RWPE2 (cell line): ENCODE measurements around the gene SSH2.

Source experiments
- ATAC-seq: fragments of 200-7000 bp; cut with Tn5 transposase; 3 replicates; pipeline ENCODE4 v1.9.1; 2021; ENCODE audit warnings: low read depth
- DNase-seq: peaks from one replicate; pipeline ENCODE4 v3.0.0-alpha.2; 2020; ENCODE audit warnings: low spot score
- H3K27ac ChIP-seq: fragments of 450-650 bp; 2 replicates; pipeline ENCODE4 v1.5.1; 2017; ENCODE audit warnings: mild to moderate bottlenecking; ENCODE audit not compliant: poor library complexity, severe bottlenecking
- H3K27me3 ChIP-seq: fragments of 250-450 bp; sonication (Bioruptor Pico); 2 replicates; pipeline ENCODE4 v1.5.1; 2021; ENCODE audit warnings: mild to moderate bottlenecking, moderate library complexity; ENCODE audit not compliant: insufficient read depth, poor library complexity, severe bottlenecking
- H3K36me3 ChIP-seq: fragments of 250-450 bp; sonication (Bioruptor Pico); 2 replicates; pipeline ENCODE4 v1.5.1; 2020; ENCODE audit warnings: low read depth, mild to moderate bottlenecking, moderate library complexity
- H3K4me1 ChIP-seq: fragments of 250-450 bp; sonication (Bioruptor Pico); 2 replicates; pipeline ENCODE4 v1.5.1; 2021; ENCODE audit warnings: mild to moderate bottlenecking, moderate library complexity; ENCODE audit not compliant: insufficient read depth, poor library complexity, severe bottlenecking
- H3K4me3 ChIP-seq: fragments of 250-450 bp; sonication (Bioruptor Pico); 2 replicates; pipeline ENCODE4 v1.5.1; 2021; ENCODE audit warnings: mild to moderate bottlenecking, moderate library complexity; ENCODE audit not compliant: severe bottlenecking
- H3K9me3 ChIP-seq: fragments of 250-450 bp; sonication (Bioruptor Pico); 2 replicates; pipeline ENCODE4 v1.5.1; 2021; ENCODE audit warnings: mild to moderate bottlenecking, moderate library complexity; ENCODE audit not compliant: severe bottlenecking
- TF ChIP-seq, protein P1 (sequence below): fragments of 450-650 bp; IDR thresholded peaks from one replicate; pipeline ENCODE4 v1.5.1; 2017; ENCODE audit warnings: mild to moderate bottlenecking, moderate library complexity; ENCODE audit not compliant: poor library complexity, severe bottlenecking

The SSH2 gene

DNA sequence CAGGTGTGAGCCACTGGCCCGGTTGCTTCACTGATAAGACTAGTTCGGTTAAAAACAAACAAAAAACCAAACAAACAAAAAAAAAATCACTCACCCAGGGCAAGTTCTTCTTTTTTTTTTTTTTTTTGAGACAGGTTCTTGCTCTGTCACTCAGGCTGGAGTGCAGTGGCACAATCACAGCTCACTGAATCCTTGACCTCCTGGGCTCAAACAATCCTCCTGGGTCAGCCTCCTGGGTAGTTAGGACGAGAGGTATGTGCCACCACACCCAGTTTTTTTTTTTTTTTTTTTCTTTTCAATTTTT lies 187.9 kb downstream of the SSH2 start:
- Histone ChIP-seq H3K36me3 (no peaks in the 10 kb centered on the region), H3K4me3 (no peak overlapping the region), H3K4me1 (peaks cover 16% of the 10 kb centered on the region), H3K27ac (no peak overlapping the region), H3K27me3 (no peaks in the 10 kb centered on the region), H3K9me3 (no peaks in the 10 kb centered on the region)
- ATAC-seq = no peak
- DNase-seq = no peak
- TF ChIP-seq, protein P1, sequence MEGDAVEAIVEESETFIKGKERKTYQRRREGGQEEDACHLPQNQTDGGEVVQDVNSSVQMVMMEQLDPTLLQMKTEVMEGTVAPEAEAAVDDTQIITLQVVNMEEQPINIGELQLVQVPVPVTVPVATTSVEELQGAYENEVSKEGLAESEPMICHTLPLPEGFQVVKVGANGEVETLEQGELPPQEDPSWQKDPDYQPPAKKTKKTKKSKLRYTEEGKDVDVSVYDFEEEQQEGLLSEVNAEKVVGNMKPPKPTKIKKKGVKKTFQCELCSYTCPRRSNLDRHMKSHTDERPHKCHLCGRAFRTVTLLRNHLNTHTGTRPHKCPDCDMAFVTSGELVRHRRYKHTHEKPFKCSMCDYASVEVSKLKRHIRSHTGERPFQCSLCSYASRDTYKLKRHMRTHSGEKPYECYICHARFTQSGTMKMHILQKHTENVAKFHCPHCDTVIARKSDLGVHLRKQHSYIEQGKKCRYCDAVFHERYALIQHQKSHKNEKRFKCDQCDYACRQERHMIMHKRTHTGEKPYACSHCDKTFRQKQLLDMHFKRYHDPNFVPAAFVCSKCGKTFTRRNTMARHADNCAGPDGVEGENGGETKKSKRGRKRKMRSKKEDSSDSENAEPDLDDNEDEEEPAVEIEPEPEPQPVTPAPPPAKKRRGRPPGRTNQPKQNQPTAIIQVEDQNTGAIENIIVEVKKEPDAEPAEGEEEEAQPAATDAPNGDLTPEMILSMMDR = no peak

DNA sequence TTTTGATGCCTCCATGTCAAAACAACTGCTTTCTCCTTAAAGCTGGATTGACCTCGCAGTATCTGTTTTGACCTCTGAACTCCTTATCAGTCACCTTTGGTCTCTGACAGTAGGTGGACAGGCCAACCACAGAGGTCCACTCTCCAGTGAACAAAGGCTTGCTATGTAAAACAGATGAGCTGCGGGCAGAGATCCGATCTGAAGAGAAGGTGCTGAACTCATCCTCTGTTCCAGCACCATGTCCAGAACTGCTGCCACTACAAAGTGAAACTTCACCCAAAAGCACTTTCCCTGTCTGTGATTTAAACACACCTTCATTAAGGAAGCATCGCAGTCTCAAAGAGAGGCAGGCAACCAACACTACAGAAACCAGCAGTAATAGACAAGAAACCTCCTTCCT lies 190.0 kb downstream of the SSH2 start:
- DNase-seq (no peak), ATAC-seq (no peak)
- Histone ChIP-seq H3K9me3 (no peaks in the 10 kb centered on the region), H3K27me3 (no peaks in the 10 kb centered on the region), H3K27ac (no peak overlapping the region), H3K4me1 (peaks cover 10% of the 10 kb centered on the region), H3K36me3 (no peaks in the 10 kb centered on the region; the same call in 1 of the 2 replicates), H3K4me3 (no peak overlapping the region)
- TF ChIP-seq, protein P1 = no peak

DNA sequence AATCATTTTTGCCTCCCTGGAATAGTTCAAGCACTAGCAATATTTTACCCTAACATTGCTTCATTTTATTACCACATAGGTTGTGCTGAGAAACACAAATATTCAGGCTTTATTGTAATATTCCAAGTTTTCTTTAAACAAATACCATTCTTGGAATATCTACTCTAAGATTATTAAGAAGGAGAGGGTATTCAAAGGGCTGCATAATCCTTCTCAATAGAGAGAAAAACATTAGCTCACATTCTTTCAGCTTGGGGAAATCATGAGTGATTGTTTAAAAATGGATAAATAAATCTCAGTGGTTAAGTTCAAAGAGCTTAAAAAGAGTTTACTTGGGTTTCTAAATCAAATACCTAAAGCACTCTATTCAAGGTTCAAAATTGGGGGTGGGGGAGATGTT lies 195.4 kb downstream of the SSH2 start:
- H3K4me1 ChIP-seq = peaks cover 27% of the 10 kb centered on the region
- no peak for ATAC-seq

DNA sequence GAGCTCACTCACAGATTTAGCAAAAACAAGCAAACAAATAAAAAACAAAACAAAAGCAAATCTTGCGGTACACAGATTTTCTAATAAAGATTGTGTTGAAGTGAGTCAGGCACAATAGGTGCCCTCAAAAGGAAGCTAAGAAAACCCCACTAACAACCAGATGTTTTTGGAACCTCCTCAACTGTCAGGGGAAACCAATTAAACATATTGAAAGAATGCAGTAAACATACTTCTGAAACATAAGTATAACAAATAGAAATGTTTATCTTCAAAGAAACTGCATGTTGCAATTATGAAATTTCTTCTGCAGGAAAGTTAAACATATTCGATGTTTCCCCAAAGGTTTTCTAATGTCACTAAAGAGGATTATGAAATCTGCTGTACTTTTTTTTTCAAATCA lies 196.9 kb downstream of the SSH2 start:
- Histone ChIP-seq H3K36me3 (peaks cover 4% of the 10 kb centered on the region; the same call in 1 of the 2 replicates), H3K4me1 (peaks cover 27% of the 10 kb centered on the region), H3K27me3 (no peaks in the 10 kb centered on the region), H3K4me3 (no peak overlapping the region), H3K27ac (peak overlapping the region; percentile 85), H3K9me3 (peaks cover 4% of the 10 kb centered on the region)
- no peak for DNase-seq
- TF ChIP-seq, protein P1 = no peak
- 0 out of 3 replicates have a peak, but pooled peaks have one; percentile 30 for ATAC-seq

More for the DNA sequence above, 195.4 kb downstream of the SSH2 start:
- Histone ChIP-seq H3K9me3 (no peaks in the 10 kb centered on the region), H3K36me3 (no peaks in the 10 kb centered on the region; the same call in 1 of the 2 replicates), H3K4me3 (no peak overlapping the region), H3K27me3 (no peaks in the 10 kb centered on the region), H3K27ac (peak overlapping the region; percentile 85)
- no peak for DNase-seq
- TF ChIP-seq, protein P1 = no peak

DNA sequence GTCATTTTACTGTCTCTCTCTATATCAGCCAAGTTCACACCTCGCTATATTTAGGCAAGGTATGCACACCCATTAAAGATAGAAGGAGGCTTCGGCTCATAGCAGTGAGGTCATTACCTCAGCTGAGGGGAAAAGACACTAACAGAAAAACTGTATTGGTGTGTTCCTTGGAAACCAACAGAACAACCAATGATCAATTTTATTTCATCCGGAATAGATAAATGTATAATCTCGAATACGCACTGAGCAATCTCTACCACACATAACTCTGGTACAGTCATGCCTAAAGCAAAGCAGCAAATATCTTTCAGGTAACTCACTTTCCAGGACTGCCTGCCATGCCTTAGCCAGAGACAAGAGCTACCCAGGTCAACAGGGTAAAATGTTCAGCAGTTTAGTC lies 197.4 kb downstream of the SSH2 start:
- DNase-seq = no peak
- Histone ChIP-seq H3K4me3 (no peak overlapping the region), H3K36me3 (peaks cover 4% of the 10 kb centered on the region; the same call in 1 of the 2 replicates), H3K9me3 (peaks cover 4% of the 10 kb centered on the region), H3K4me1 (peaks cover 27% of the 10 kb centered on the region), H3K27me3 (no peaks in the 10 kb centered on the region), H3K27ac (peak overlapping the region; percentile 85)
- TF ChIP-seq, protein P1 = no peak
- ATAC-seq = peak; percentile 99
